ENCODE measurements around the gene SYT1. TPM values are rescaled to one million over a fixed set of nuclear protein-coding genes. Genes with fewer than 3 reads are reported as not detected.

Gene SYT1
- total and polyA plus RNA-seq, 2 donors (not counting 3 experiments of a cell fraction or from before 2014, with no cell fraction given): 3.2 to 15.3 TPM

- FAIRE-seq (no peak), DNase-seq (ENCODE audit: low read depth, low spot score) (no peak)
- Histone ChIP-seq H3K36me3 (ENCODE audit: control insufficient read depth in 2 of 2, extremely low read depth in 1 of 2, insufficient read depth in 2 of 2, low read length in 2 of 2) (no peaks in the 10 kb centered on the region), H3K9ac (replicated peaks; ENCODE audit: extremely low read depth, insufficient read depth, low read length) (no peak overlapping the region), H3K4me2 (ENCODE audit: insufficient read depth, low read length) (no peak overlapping the region), H3K27me3 (ENCODE audit: control insufficient read depth in 2 of 2, insufficient read depth in 2 of 2, low read length in 2 of 2) (no peaks in the 10 kb centered on the region), H3K79me2 (ENCODE audit: control insufficient read depth, insufficient read depth, low read length) (no peaks in the 10 kb centered on the region), H4K20me1 (replicated peaks; ENCODE audit: control insufficient read depth, extremely low read depth, insufficient read depth, low read length) (no peaks in the 10 kb centered on the region), H3K27ac (ENCODE audit: insufficient read depth, low read depth, low read length) (no peak overlapping the region), H3K4me1 (ENCODE audit: control insufficient read depth, extremely low read depth, insufficient read depth, low read length) (no peaks in the 10 kb centered on the region), H3K9me3 (replicated peaks; ENCODE audit: control insufficient read depth, insufficient read depth, low read length) (no peaks in the 10 kb centered on the region), H3K9me1 (replicated peaks; ENCODE audit: control insufficient read depth, extremely low read depth, insufficient read depth, low read length) (no peaks in the 10 kb centered on the region), H2AFZ (ENCODE audit: low read depth, low read length) (no peak overlapping the region), H3K4me3 (replicated peaks in 1 of 3; ENCODE audit: insufficient read depth in 1 of 3, low read depth in 1 of 3, low read length in 3 of 3) (no peak overlapping the region)
- dilution Hi-C loops (cut with MboI; ENCODE audit: extremely low pct_ligation_motif_present, low sequenced_read_pairs) (no loop called here), intact Hi-C loops (cut with micrococcal nuclease) (no loop called here)
- ChIA-PET CTCF (interaction anchor here (1.7 kb wide), 1 partner anchor 11 kb away, joined by 4 read pairs; no protein-coding TSS in a partner anchor), POLR2A (no interaction called here)
- no TSS peak for BruUV-seq (replicated peaks)
- TF ChIP-seq MYC (IDR thresholded peaks at IDR 0.05; ENCODE audit: low read depth, low read length): no peak
These were observed 73.9 kb downstream of the SYT1 start for GRCh38 chr12:78938341-78939084.

- Histone ChIP-seq H3K9ac (replicated peaks; ENCODE audit: extremely low read depth, insufficient read depth, low read length) (no peak overlapping the region), H3K4me3 (replicated peaks in 1 of 3; ENCODE audit: insufficient read depth in 1 of 3, low read depth in 1 of 3, low read length in 3 of 3) (no peak overlapping the region), H2AFZ (ENCODE audit: low read depth, low read length) (no peak overlapping the region), H3K9me1 (replicated peaks; ENCODE audit: control insufficient read depth, extremely low read depth, insufficient read depth, low read length) (no peaks in the 10 kb centered on the region), H3K9me3 (replicated peaks; ENCODE audit: control insufficient read depth, insufficient read depth, low read length) (no peaks in the 10 kb centered on the region), H3K79me2 (ENCODE audit: control insufficient read depth, insufficient read depth, low read length) (no peaks in the 10 kb centered on the region), H3K27ac (ENCODE audit: insufficient read depth, low read depth, low read length) (no peak overlapping the region), H4K20me1 (replicated peaks; ENCODE audit: control insufficient read depth, extremely low read depth, insufficient read depth, low read length) (no peaks in the 10 kb centered on the region), H3K4me2 (ENCODE audit: insufficient read depth, low read length) (no peak overlapping the region), H3K36me3 (ENCODE audit: control insufficient read depth in 2 of 2, extremely low read depth in 1 of 2, insufficient read depth in 2 of 2, low read length in 2 of 2) (no peaks in the 10 kb centered on the region), H3K27me3 (ENCODE audit: control insufficient read depth in 2 of 2, insufficient read depth in 2 of 2, low read length in 2 of 2) (no peaks in the 10 kb centered on the region), H3K4me1 (ENCODE audit: control insufficient read depth, extremely low read depth, insufficient read depth, low read length) (peaks cover 3% of the 10 kb centered on the region)
- intact Hi-C loops (cut with micrococcal nuclease): no loop called here
- dilution Hi-C loops (cut with MboI; ENCODE audit: extremely low pct_ligation_motif_present, low sequenced_read_pairs): no loop called here
- BruUV-seq (replicated peaks): no TSS peak
- ChIA-PET POLR2A (no interaction called here), CTCF (no interaction called here)
- no peak for DNase-seq (ENCODE audit: low read depth, low spot score)
- TF ChIP-seq POLR2AphosphoS5 (IDR thresholded peaks at IDR 0.05; ENCODE audit: insufficient read depth, low read depth, low read length) (no peak), FOS (IDR thresholded peaks at IDR 0.05; ENCODE audit: borderline replicate concordance, insufficient read depth, low read length) (no peak), CTCF (IDR thresholded peaks at IDR 0.05; ENCODE audit: extremely low read depth in 1 of 2, insufficient read depth in 1 of 2, low read depth in 1 of 2, low read length in 2 of 2) (no peak), JUN (IDR thresholded peaks at IDR 0.05; ENCODE audit: borderline replicate concordance, insufficient read depth, insufficient read length, low read depth) (no peak), MAX (IDR thresholded peaks at IDR 0.05; ENCODE audit: insufficient read depth, insufficient read length) (no peak), GATA2 (IDR thresholded peaks at IDR 0.05; ENCODE audit: insufficient read depth, insufficient read length, low read depth, low read length) (no peak), POLR2A (IDR thresholded peaks at IDR 0.05; ENCODE audit: low read depth, low read length) (no peak), MYC (IDR thresholded peaks at IDR 0.05; ENCODE audit: low read depth, low read length) (no peak), EZH2 (IDR thresholded peaks at IDR 0.05; ENCODE audit: borderline replicate concordance, low read depth, low read length, severe bottlenecking) (no peak)
- no peak for FAIRE-seq
These were observed 85.0 kb downstream of the SYT1 start for GRCh38 chr12:78949532-78949931.

All from endothelial cell of umbilical vein (primary cell).